GM19324 (cell line): ENCODE data around the gene CNTNAP3B.
"Not testable (repeated sequence)": the region's sequence is repeated elsewhere in the genome, so short reads cannot be mapped to it uniquely, and the experiment has no call there.

Source experiments
- ATAC-seq: cut with Tn5 transposase; IDR thresholded peaks from one replicate; pipeline ENCODE4 v1.9.1; 2021; ENCODE audit warnings: mild to moderate bottlenecking, moderate library complexity; ENCODE audit not compliant: unreplicated experiment, low FRiP score

Gene CNTNAP3B

GRCh38 chr9:41980271-41980670 lies 149.0 kb downstream of the CNTNAP3B start:
- not testable (repeated sequence) for ATAC-seq

- ATAC-seq: not testable (repeated sequence)
Measured at GRCh38 chr9:41977965-41978600, 151.1 kb downstream of the CNTNAP3B start.

GRCh38 chr9:41974906-41975305 lies 154.3 kb downstream of the CNTNAP3B start:
- ATAC-seq: not testable (repeated sequence)

GRCh38 chr9:41953007-41953406 lies 176.2 kb downstream of the CNTNAP3B start:
- not testable (repeated sequence) for ATAC-seq

GRCh38 chr9:41941738-41942137 lies 187.5 kb downstream of the CNTNAP3B start:
- not testable (repeated sequence) for ATAC-seq

- ATAC-seq: not testable (repeated sequence)
Measured at GRCh38 chr9:41938143-41938542, 191.1 kb downstream of the CNTNAP3B start.

GRCh38 chr9:41935727-41936126 lies 193.5 kb downstream of the CNTNAP3B start:
- ATAC-seq: not testable (repeated sequence)

- ATAC-seq: not testable (repeated sequence)
Measured at GRCh38 chr9:41929172-41929571, 200.1 kb downstream of the CNTNAP3B start.

- ATAC-seq: not testable (repeated sequence)
Measured at GRCh38 chr9:41917374-41917773, 211.9 kb downstream of the CNTNAP3B start.

- ATAC-seq: not testable (repeated sequence)
Measured at GRCh38 chr9:41905488-41905887, 223.7 kb downstream of the CNTNAP3B start.

- not testable (repeated sequence) for ATAC-seq
Measured at GRCh38 chr9:41902762-41903161, 226.5 kb downstream of the CNTNAP3B start.

- not testable (repeated sequence) for ATAC-seq
Measured at GRCh38 chr9:41898720-41899343, 230.4 kb downstream of the CNTNAP3B start.

- not testable (repeated sequence) for ATAC-seq
Measured at GRCh38 chr9:41874557-41874956, 254.7 kb downstream of the CNTNAP3B start.

GRCh38 chr9:41855422-41855821 lies 273.8 kb downstream of the CNTNAP3B start:
- not testable (repeated sequence) for ATAC-seq

- ATAC-seq: not testable (repeated sequence)
Measured at GRCh38 chr9:41851848-41852740, 277.1 kb downstream of the CNTNAP3B start.

- ATAC-seq: not testable (repeated sequence)
Measured at GRCh38 chr9:41847829-41848228, 281.4 kb downstream of the CNTNAP3B start.
